Bronchial epithelial cell (primary cell): ENCODE measurements around the gene SFR1. TPM values are rescaled to one million over a fixed set of nuclear protein-coding genes. Genes with fewer than 3 reads are reported as not detected.

Experiments
- DNase-seq: peaks from one replicate; pipeline ENCODE4 v3.0.0-alpha.2; 2010; ENCODE audit warnings: low read depth
- FAIRE-seq: peaks from 2 replicates; lab custom pipeline; 2011; peaks lifted over from hg19 to GRCh38; lab: Jason Lieb, UNC
- H3K27me3 ChIP-seq: 2 replicates; pipeline ENCODE4 v1.5.1; 2011; ENCODE audit warnings: low read length; ENCODE audit not compliant: control insufficient read depth, insufficient read depth
- H3K36me3 ChIP-seq: 2 replicates; pipeline ENCODE4 v1.5.1; 2011; ENCODE audit warnings: low read length; ENCODE audit not compliant: control insufficient read depth, insufficient read depth
- H3K4me3 ChIP-seq: 2 replicates; pipeline ENCODE4 v1.5.1; 2011; ENCODE audit warnings: mild to moderate bottlenecking, low read depth, low read length, control low read depth
- total RNA-seq: library from RNA; depleted of rRNA; stranded (reverse); fragments of >200 nt; gene quantifications from 2 replicates; pipeline ENCODE4 v1.2.1, GENCODE V29; 2014
- TF ChIP-seq, protein P1 (sequence below): IDR thresholded peaks from 2 replicates; pipeline ENCODE4 v1.5.1; 2011; ENCODE audit warnings: mild to moderate bottlenecking, moderate library complexity, low read length, control low read depth, inconsistent platforms; ENCODE audit not compliant: insufficient read depth, severe bottlenecking

Gene SFR1, protein sequence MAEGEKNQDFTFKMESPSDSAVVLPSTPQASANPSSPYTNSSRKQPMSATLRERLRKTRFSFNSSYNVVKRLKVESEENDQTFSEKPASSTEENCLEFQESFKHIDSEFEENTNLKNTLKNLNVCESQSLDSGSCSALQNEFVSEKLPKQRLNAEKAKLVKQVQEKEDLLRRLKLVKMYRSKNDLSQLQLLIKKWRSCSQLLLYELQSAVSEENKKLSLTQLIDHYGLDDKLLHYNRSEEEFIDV
- 3.2 and 4.1 TPM in 2 replicates for total RNA-seq

DNA sequence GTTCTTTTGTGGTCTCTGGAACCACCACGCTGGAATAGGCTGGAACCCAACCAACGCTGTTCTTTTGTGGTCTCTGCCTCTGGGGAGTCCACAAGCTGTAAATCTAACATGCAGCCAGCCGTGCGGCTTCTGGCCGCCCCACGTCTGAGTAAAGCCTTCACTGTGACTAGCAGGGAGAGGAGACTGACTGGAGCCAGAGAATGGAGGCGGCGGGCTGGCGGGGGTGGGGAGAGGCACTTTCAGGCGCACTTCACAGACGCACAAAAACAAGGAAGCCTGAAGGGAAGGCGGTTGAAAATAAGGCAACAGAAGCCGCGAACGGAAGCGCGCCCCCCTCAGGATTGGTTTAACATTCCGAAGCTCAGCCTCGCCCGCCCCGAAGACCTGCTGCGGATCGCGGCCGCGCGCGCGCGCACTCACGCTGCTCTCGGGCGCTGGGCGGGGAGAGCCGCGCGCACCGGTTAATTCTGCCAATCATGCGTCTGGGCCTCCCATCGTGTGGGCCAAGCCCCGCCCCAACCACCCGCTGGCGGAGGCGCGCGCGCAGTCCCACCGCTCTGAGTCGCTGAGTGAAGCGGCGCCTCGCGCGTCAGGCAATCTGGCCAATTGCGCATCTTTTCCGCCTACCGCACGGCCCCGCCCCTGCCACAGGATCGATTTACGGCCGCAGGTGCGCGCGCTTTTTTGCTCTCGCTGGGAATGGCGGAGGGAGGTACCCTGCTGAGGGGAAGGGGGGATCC, at the start of gene SFR1:
Gene SFR1 (plus strand): TSS at position 687 of the 740 bp plus-strand sequence. CDS start 13 bp downstream, at position 700.
- TF ChIP-seq, protein P1, sequence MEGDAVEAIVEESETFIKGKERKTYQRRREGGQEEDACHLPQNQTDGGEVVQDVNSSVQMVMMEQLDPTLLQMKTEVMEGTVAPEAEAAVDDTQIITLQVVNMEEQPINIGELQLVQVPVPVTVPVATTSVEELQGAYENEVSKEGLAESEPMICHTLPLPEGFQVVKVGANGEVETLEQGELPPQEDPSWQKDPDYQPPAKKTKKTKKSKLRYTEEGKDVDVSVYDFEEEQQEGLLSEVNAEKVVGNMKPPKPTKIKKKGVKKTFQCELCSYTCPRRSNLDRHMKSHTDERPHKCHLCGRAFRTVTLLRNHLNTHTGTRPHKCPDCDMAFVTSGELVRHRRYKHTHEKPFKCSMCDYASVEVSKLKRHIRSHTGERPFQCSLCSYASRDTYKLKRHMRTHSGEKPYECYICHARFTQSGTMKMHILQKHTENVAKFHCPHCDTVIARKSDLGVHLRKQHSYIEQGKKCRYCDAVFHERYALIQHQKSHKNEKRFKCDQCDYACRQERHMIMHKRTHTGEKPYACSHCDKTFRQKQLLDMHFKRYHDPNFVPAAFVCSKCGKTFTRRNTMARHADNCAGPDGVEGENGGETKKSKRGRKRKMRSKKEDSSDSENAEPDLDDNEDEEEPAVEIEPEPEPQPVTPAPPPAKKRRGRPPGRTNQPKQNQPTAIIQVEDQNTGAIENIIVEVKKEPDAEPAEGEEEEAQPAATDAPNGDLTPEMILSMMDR: peak; percentile 81
- peak within 1 kb of the TSS; percentile 60 for H3K4me3 ChIP-seq
- peak; percentile 58 for FAIRE-seq
- no peaks in the 10 kb centered on the region for H3K36me3 ChIP-seq
- H3K27me3 ChIP-seq: no peaks in the 10 kb centered on the region
- DNase-seq: peak; percentile 93

DNA sequence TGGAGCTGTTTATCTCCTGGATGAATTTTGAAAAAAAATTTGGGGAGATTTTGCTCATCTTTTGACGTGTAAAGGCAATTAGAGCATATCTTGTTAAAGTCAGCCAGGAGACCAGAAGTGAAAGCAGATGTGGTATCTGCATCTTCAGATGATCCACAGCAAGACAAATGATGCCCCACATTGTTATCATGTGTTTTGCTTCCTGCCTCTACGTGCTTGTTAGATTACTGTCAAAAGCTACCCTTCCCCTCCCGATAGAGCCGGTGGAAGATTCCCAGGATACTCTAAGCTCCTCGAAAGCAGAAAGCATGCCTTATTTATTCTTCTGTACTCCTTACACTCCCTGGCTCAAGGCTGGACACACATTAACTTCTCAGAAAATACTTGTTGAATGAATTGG, 49.2 kb upstream of the SFR1 start:
- FAIRE-seq (no peak), DNase-seq (no peak)
- Histone ChIP-seq H3K4me3 (no peak overlapping the region), H3K27me3 (no peaks in the 10 kb centered on the region), H3K36me3 (peaks cover 61% of the 10 kb centered on the region)
- TF ChIP-seq, protein P1: no peak

DNA sequence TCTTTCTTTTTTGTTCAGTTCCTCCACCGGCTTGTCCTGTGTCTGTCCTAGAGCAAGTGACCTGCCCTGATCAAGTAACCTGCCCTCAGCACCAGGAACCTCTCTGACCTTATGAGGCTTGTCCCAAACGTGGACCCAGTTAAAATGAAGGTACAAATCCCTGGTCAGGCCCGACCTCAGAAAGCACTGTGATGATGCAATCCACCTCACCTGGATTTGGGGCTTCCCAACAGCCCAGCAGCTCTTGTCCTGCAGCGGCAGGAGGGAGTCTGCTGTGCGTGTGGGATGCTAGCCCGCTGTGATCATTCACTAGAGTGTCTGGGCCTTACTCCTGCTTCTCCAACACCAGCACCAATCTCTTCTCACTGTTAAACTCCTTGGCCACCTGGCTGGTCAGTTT, 47.5 kb upstream of the SFR1 start:
- Histone ChIP-seq H3K4me3 (no peak overlapping the region), H3K36me3 (peaks cover 72% of the 10 kb centered on the region), H3K27me3 (no peaks in the 10 kb centered on the region)
- no peak for FAIRE-seq
- DNase-seq: no peak
- TF ChIP-seq, protein P1: no peak

DNA sequence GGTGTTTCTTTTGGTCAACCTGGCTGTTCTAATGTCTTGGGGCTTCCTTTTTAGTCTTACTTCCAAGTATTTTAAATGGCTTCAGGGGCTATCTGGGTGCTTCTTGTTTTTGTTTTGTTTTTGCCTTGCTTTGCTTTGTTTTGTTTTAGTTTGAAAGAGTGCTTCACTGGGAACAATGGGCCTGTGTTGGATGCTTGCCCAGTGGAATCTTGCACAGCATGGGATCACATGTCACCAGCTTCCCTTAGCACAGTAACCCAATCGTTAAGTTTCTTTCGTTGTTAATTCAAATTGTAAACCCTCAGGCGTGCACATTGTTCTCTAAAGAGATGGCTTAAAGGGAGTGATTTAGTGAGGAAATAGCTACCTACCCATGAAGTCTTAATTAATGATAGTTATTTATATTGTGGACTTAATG, 45.2 kb upstream of the SFR1 start:
- TF ChIP-seq, protein P1: no peak
- no peak for DNase-seq
- no peak overlapping the region for H3K4me3 ChIP-seq
- no peaks in the 10 kb centered on the region for H3K27me3 ChIP-seq
- H3K36me3 ChIP-seq: peaks cover 56% of the 10 kb centered on the region
- no peak for FAIRE-seq

DNA sequence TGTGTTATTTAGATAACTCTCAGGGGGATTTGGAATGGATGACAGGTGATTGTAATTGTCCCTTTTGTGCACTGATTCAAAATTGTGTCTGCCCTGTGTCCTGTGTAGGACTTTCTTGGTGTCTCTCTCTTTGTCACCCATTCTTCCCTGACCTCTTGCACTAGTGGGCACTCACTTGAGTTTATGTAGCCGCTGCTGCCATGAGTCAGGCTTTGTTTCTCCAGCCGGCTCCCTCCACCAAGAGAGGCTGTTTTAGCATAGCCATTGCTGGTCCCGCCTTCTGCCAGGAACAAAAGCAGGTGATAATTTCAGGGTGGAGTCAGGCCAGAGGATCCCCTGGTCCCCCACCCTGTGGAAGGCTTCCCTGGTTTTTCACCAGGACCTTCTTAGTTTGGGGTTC, 44.7 kb upstream of the SFR1 start:
- H3K36me3 ChIP-seq: peaks cover 53% of the 10 kb centered on the region
- DNase-seq (no peak), FAIRE-seq (no peak)
- no peaks in the 10 kb centered on the region for H3K27me3 ChIP-seq
- H3K4me3 ChIP-seq: no peak overlapping the region
- TF ChIP-seq, protein P1: no peak
